Psoas muscle (tissue), 8 donors: ENCODE measurements around the gene CD248. TPM values are rescaled to one million over a fixed set of nuclear protein-coding genes. Genes with fewer than 3 reads are reported as not detected.

Experiments used
- ATAC-seq, 4 donors: fragments of 200-7000 bp; cut with Tn5 transposase; one replicate each; pipeline ENCODE4 v1.9.1; 2020; ENCODE audit warnings: moderate library complexity in 3 of 4, mild to moderate bottlenecking in 2 of 4
- DNase-seq, 2 donors: peaks; one replicate each; pipeline ENCODE4 v3.0.0-alpha.2; 2020
- H3K27ac ChIP-seq: fragments of 200-600 bp; one replicate; pipeline ENCODE4 v1.8.0; 2022
- H3K27me3 ChIP-seq, 3 donors: fragments of 200-600 bp in 1 of 3; one replicate each; pipeline versions ENCODE4 v1.6.1 to v1.8.0; 2013 to 2022; ENCODE audit warnings: low read length in 2 of 3, mild to moderate bottlenecking in 2 of 3, moderate library complexity in 1 of 3; ENCODE audit not compliant: insufficient read depth in 3 of 3
- H3K36me3 ChIP-seq, 2 donors: fragments of 200-600 bp in 1 of 2; one replicate each; pipeline versions ENCODE4 v1.6.1 to v1.8.0; 2013 to 2022; ENCODE audit warnings: low read depth in 1 of 2, mild to moderate bottlenecking in 1 of 2, moderate library complexity in 1 of 2; ENCODE audit not compliant: insufficient read depth in 1 of 2
- H3K4me1 ChIP-seq: fragments of 200-600 bp; one replicate; pipeline ENCODE4 v1.8.0; 2022
- H3K4me3 ChIP-seq: fragments of 200-600 bp; one replicate; pipeline ENCODE4 v1.8.0; 2022; ENCODE audit warnings: mild to moderate bottlenecking
- H3K9me3 ChIP-seq: fragments of 200-600 bp; one replicate; pipeline ENCODE4 v1.8.0; 2022
- CTCF ChIP-seq: fragments of 200-600 bp; IDR thresholded peaks from one replicate; pipeline ENCODE4 v1.8.0; 2022; ENCODE audit warnings: antibody characterized with exemption
- WGBS, 3 donors: extraction: QIAGEN DNeasy Blood & Tissue Kit; methylation state at CpG; one replicate each; pipeline versions ENCODE4 v1.1.6 to v1.1.7; 2013; 5-methylcytosine and 5-hydroxymethylcytosine counted together
- intact Hi-C, 2 donors: fragments of 100-400 bp; cut with DNase I; formaldehyde crosslinking; loops; one replicate each; pipeline versions ENCODE4 v1.11.0 to v1.14.2; 2022
- polyA plus RNA-seq, 3 donors: library from polyadenylated mRNA; stranded (reverse); fragments of 200-250 nt; gene quantifications; one replicate each; pipeline ENCODE4 v1.2.3, GENCODE V29; 2013
- total RNA-seq, 4 donors: library from RNA; stranded (reverse); fragmentation: NEBNext Ultra II Directional in 2 of 4; extraction: Animal tissue kit (Norgen Biotek cat#: 25700) in 2 of 4; gene quantifications; one replicate each; pipeline versions ENCODE4 v1.2.1 to v1.2.4, GENCODE V29; 2021 to 2023
- donor health status: healthy with polysubstance abuse.
- donor health status: DM: no; HTN: no; CAD: no; lungs with moderate emphysema.
- donor health status: Bipolar disorder and iron deficiency.
- donor health status: healthy.
- donor health status: DM: yes; HTN: yes; CAD: no.
- donor health status: DM: no; HTN: no; CAD: no.
- donor health status: DM: no; HTN: no; CAD: no.
- donor health status: DM: yes; HTN: yes; CAD: no.

Gene CD248
- total and polyA plus RNA-seq, 7 donors: 2.9 to 10.7 (median 8.8) TPM

GRCh38 chr11:66266378-66267038 is 50.3 kb downstream of the CD248 start:
- Histone ChIP-seq H3K4me3 (peak overlapping the region; percentile 98), H3K9me3 (no peaks in the 10 kb centered on the region), H3K4me1 (peaks cover 20% of the 10 kb centered on the region), H3K36me3 (peaks cover 0 to 50% of the 10 kb centered on the region in 2 donors), H3K27me3 (no peaks in the 10 kb centered on the region), H3K27ac (peak overlapping the region; percentile 97)
- intact Hi-C loops: no loop called here
- TF ChIP-seq CTCF: no peak
- ATAC-seq (no peak), DNase-seq (peak in 1 of 2 donors; percentile 67)
- 68 to 82% (median 73%) methylated on average over 20 of the region's 20 CpGs for WGBS, 3 donors

DNA sequence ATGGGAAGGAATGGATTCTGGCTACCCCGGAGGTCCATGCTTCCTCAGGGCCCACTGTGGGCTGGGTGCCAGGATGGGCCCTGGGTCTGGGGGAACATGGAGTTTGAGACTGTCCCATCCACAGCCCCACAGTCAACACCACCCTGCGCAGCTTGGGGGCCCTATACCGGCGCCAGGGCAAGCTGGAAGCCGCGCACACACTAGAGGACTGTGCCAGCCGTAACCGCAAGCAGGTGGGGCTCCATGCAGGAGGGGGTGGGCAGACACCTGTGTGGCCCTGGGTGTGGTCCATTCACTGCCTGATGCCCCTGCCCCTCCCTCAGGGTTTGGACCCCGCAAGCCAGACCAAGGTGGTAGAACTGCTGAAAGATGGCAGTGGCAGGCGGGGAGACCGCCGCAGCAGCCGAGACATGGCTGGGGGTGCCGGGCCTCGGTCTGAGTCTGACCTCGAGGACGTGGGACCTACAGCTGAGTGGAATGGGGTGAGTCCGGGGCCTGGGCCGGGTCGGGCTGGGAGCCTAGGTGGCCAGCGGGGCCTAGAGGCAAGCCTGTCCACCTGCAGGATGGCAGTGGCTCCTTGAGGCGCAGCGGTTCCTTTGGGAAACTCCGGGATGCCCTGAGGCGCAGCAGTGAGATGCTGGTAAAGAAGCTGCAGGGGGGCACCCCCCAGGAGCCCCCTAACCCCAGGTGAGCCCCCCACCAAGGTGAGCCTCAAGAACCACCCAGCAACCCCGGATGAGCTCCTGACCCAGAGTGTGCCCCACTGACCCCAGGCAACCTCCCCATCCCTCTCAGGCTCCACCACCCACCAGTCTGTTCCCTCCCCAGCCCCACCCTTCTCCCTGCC is 51.1 kb downstream of the CD248 start:
- 91 to 97% (median 93%) methylated on average over 24 to 26 of the region's 26 CpGs for WGBS, 3 donors
- H3K27ac ChIP-seq: no peak overlapping the region
- peaks cover 0 to 52% of the 10 kb centered on the region in 2 donors for H3K36me3 ChIP-seq
- DNase-seq (peak in 1 of 2 donors; percentile 61), ATAC-seq (no peak)
- intact Hi-C loops: no loop called here
- no peak for TF ChIP-seq CTCF
- no peaks in the 10 kb centered on the region for H3K27me3 ChIP-seq
- H3K9me3 ChIP-seq: no peaks in the 10 kb centered on the region
- peaks cover 19% of the 10 kb centered on the region for H3K4me1 ChIP-seq
- H3K4me3 ChIP-seq: no peak overlapping the region

DNA sequence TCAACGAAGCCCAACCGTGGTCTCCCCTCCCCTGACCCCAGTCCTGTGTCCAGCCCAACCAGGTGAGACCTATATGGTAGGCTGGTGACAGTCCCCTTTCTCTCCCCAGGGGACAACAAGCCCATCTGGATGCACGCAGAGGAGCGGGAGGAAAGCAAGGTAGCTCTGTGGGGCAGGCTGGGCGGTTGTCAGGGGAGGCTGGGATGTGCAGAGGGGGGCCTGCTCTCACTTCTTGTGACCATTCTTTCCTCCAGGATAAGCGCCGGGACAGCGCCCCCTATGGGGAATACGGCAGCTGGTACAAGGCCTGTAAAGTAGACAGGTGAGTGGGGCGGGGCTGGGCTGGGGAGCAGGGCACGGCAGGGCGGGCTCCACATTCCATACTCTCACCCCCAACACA is 51.9 kb downstream of the CD248 start:
- Histone ChIP-seq H3K4me1 (peaks cover 11% of the 10 kb centered on the region), H3K9me3 (no peaks in the 10 kb centered on the region), H3K27me3 (no peaks in the 10 kb centered on the region), H3K27ac (no peak overlapping the region), H3K4me3 (no peak overlapping the region), H3K36me3 (peaks cover 0 to 55% of the 10 kb centered on the region in 2 donors)
- peak; percentile 16 for TF ChIP-seq CTCF
- peak in 1 of 2 donors; percentile 49 for DNase-seq
- no peak for ATAC-seq
- 73 to 79% (median 76%) methylated on average over 12 of the region's 12 CpGs for WGBS, 3 donors
- intact Hi-C loops: no loop called here

Other genes starting within 250 kb of the CD248 start
- 10 to 100 TPM; 16.3 to 27.8 (median 24.9) TPM for gene PACS1, start 246.8 kb downstream of the CD248 start, total RNA-seq
- 10 to 100 TPM in 1 of 3 donors, 1 to 10 TPM in 2; 7.4 to 16.0 (median 9.0) TPM for gene PACS1, start 246.8 kb downstream of the CD248 start, polyA plus RNA-seq
- 10 to 100 TPM; 39.3 to 62.5 (median 54.4) TPM for gene KLC2, start 59.3 kb downstream of the CD248 start, total RNA-seq
- 100 to 1,000 TPM in 1 of 3 donors, 10 to 100 TPM in 2; 30.4 to 124 (median 41.5) TPM for gene KLC2, start 59.3 kb downstream of the CD248 start, polyA plus RNA-seq
- 100 to 1,000 TPM; 120 to 146 (median 129) TPM for gene RAB1B, start 48.4 kb downstream of the CD248 start, total RNA-seq
- gene RAB1B, start 48.4 kb downstream of the CD248 start, polyA plus RNA-seq: 100 to 1,000 TPM; 121 to 163 (median 130) TPM
- not detected for gene CNIH2, start 38.9 kb downstream of the CD248 start, total RNA-seq
- gene CNIH2, start 38.9 kb downstream of the CD248 start, polyA plus RNA-seq: under 1 TPM in 1 of 3 donors, not detected in 2; 0.05 TPM
- gene YIF1A, start 27.9 kb downstream of the CD248 start, total RNA-seq: 10 to 100 TPM; 70.1 to 90.4 (median 78.6) TPM
- 100 to 1,000 TPM in 1 of 3 donors, 10 to 100 TPM in 2; 87.4 to 161 (median 96.1) TPM for gene YIF1A, start 27.9 kb downstream of the CD248 start, polyA plus RNA-seq
- gene TMEM151A, start 25.1 kb downstream of the CD248 start, total RNA-seq: not detected
- gene TMEM151A, start 25.1 kb downstream of the CD248 start, polyA plus RNA-seq: under 1 TPM in 2 of 3 donors, not detected in 1; 0.04 to 0.05 TPM
- gene RIN1, start 19.4 kb upstream of the CD248 start, total RNA-seq: 1 to 10 TPM; 3.9 to 6.9 (median 6.1) TPM
- 10 to 100 TPM in 1 of 3 donors, 1 to 10 TPM in 2; 1.2 to 38.0 (median 2.0) TPM for gene RIN1, start 19.4 kb upstream of the CD248 start, polyA plus RNA-seq
- 10 to 100 TPM; 12.6 to 33.8 (median 19.9) TPM for gene BRMS1, start 28.1 kb upstream of the CD248 start, total RNA-seq
- gene BRMS1, start 28.1 kb upstream of the CD248 start, polyA plus RNA-seq: 100 to 1,000 TPM in 1 of 3 donors, 10 to 100 TPM in 2; 55.9 to 152 (median 91.3) TPM
- 10 to 100 TPM; 17.0 to 21.0 (median 18.4) TPM for gene B4GAT1, start 30.6 kb upstream of the CD248 start, total RNA-seq
- 10 to 100 TPM; 12.6 to 50.3 (median 24.5) TPM for gene B4GAT1, start 30.6 kb upstream of the CD248 start, polyA plus RNA-seq
- 10 to 100 TPM; 14.9 to 94.1 (median 51.0) TPM for gene SLC29A2, start 54.7 kb upstream of the CD248 start, total RNA-seq
- gene SLC29A2, start 54.7 kb upstream of the CD248 start, polyA plus RNA-seq: 10 to 100 TPM; 14.9 to 84.5 (median 69.5) TPM
- not detected for gene NPAS4, start 104.0 kb upstream of the CD248 start, total RNA-seq
- under 1 TPM in 1 of 3 donors, not detected in 2; 0.05 TPM for gene NPAS4, start 104.0 kb upstream of the CD248 start, polyA plus RNA-seq
- 10 to 100 TPM; 37.0 to 57.4 (median 48.7) TPM for gene MRPL11, start 121.8 kb upstream of the CD248 start, total RNA-seq
- gene MRPL11, start 121.8 kb upstream of the CD248 start, polyA plus RNA-seq: 10 to 100 TPM; 60.4 to 60.9 (median 60.7) TPM
- 10 to 100 TPM in 2 of 4 donors, 1 to 10 TPM in 2; 5.3 to 22.5 (median 11.4) TPM for gene PELI3, start 149.9 kb upstream of the CD248 start, total RNA-seq
- gene PELI3, start 149.9 kb upstream of the CD248 start, polyA plus RNA-seq: 10 to 100 TPM in 2 of 3 donors, 1 to 10 TPM in 1; 3.1 to 46.8 (median 14.4) TPM
- gene DPP3, start 163.4 kb upstream of the CD248 start, total RNA-seq: 10 to 100 TPM; 24.0 to 44.4 (median 29.8) TPM
- gene DPP3, start 163.4 kb upstream of the CD248 start, polyA plus RNA-seq: 10 to 100 TPM; 30.7 to 58.7 (median 57.9) TPM
- 10 to 100 TPM in 3 of 4 donors, 1 to 10 TPM in 1; 8.4 to 15.3 (median 12.1) TPM for gene BBS1, start 193.6 kb upstream of the CD248 start, total RNA-seq
- gene BBS1, start 193.6 kb upstream of the CD248 start, polyA plus RNA-seq: 10 to 100 TPM in 1 of 3 donors, 1 to 10 TPM in 2; 4.4 to 13.8 (median 5.0) TPM
- gene ZDHHC24, start 229.0 kb upstream of the CD248 start, total RNA-seq: 1 to 10 TPM; 3.9 to 6.5 (median 5.2) TPM
- gene ZDHHC24, start 229.0 kb upstream of the CD248 start, polyA plus RNA-seq: 1 to 10 TPM; 5.4 to 7.6 (median 5.5) TPM
- gene ACTN3, start 229.9 kb upstream of the CD248 start, total RNA-seq: 100 to 1,000 TPM in 1 of 4 donors, 10 to 100 TPM in 2, 1 to 10 TPM in 1; 2.9 to 254 (median 78.4) TPM
- 100 to 1,000 TPM in 1 of 3 donors, 10 to 100 TPM in 1, 1 to 10 TPM in 1; 8.7 to 531 (median 15.1) TPM for gene ACTN3, start 229.9 kb upstream of the CD248 start, polyA plus RNA-seq